Keratinocyte (primary cell): ENCODE data around the gene TBC1D8B. TPM values are rescaled to one million over a fixed set of nuclear protein-coding genes. Genes with fewer than 3 reads are reported as not detected.

ENCODE experiments used
- DNase-seq: peaks from one replicate; pipeline ENCODE4 v3.0.0-alpha.2; 2011; ENCODE audit warnings: low read depth, missing footprints, low spot score
- FAIRE-seq: peaks from 2 replicates; lab custom pipeline; 2011; peaks lifted over from hg19 to GRCh38; lab: Jason Lieb, UNC
- H2AFZ ChIP-seq: 2 replicates; pipeline ENCODE4 v1.6.0; 2012; ENCODE audit warnings: low read length, control low read depth, inconsistent platforms; ENCODE audit not compliant: control insufficient read depth
- H3K27ac ChIP-seq: 2 replicates; pipeline ENCODE4 v1.5.1; 2011; ENCODE audit warnings: low read length; ENCODE audit not compliant: control insufficient read depth, insufficient read depth
- H3K27me3 ChIP-seq: 3 replicates; pipeline ENCODE4 v1.6.0; 2011; ENCODE audit warnings: low read length; ENCODE audit not compliant: control insufficient read depth, insufficient read depth; ENCODE audit errors: extremely low read depth
- H3K36me3 ChIP-seq, 2 experiments: 2 replicates in 1 of 2; 3 replicates in 1 of 2; pipeline ENCODE4 v1.5.1; 2011; ENCODE audit warnings: low read length in 2 of 2, mild to moderate bottlenecking in 1 of 2; ENCODE audit not compliant: control insufficient read depth in 2 of 2, insufficient read depth in 2 of 2; ENCODE audit errors: extremely low read depth in 1 of 2
- H3K4me1 ChIP-seq: 3 replicates; pipeline ENCODE4 v1.5.1; 2011; ENCODE audit warnings: low read length; ENCODE audit not compliant: control insufficient read depth, insufficient read depth; ENCODE audit errors: extremely low read depth
- H3K4me2 ChIP-seq: 3 replicates; pipeline ENCODE4 v1.6.0; 2011; ENCODE audit warnings: low read depth, low read length; ENCODE audit not compliant: control insufficient read depth, insufficient read depth; ENCODE audit errors: extremely low read depth
- H3K4me3 ChIP-seq, 3 experiments: fragments of 200-600 bp in 1 of 3; sonication (generic) in 1 of 3; 2 replicates in 2 of 3; 3 replicates in 1 of 3; pipeline ENCODE4 v1.5.1; 2011 to 2016; ENCODE audit warnings: low read length in 3 of 3, mild to moderate bottlenecking in 3 of 3, control low read depth in 2 of 3, inconsistent platforms in 1 of 3, low read depth in 1 of 3, mixed read lengths in 1 of 3, mixed run types in 1 of 3, moderate library complexity in 1 of 3; ENCODE audit not compliant: control insufficient read depth in 2 of 3, insufficient read depth in 2 of 3; ENCODE audit errors: extremely low read depth in 1 of 3
- H3K79me2 ChIP-seq: 2 replicates; pipeline ENCODE4 v1.6.0; 2012; ENCODE audit warnings: low read length; ENCODE audit not compliant: control insufficient read depth, insufficient read depth
- H3K9ac ChIP-seq: 3 replicates; pipeline ENCODE4 v1.6.0; 2011; ENCODE audit warnings: low read length; ENCODE audit not compliant: control insufficient read depth, insufficient read depth; ENCODE audit errors: extremely low read depth
- H3K9me1 ChIP-seq: 3 replicates; pipeline ENCODE4 v1.6.0; 2011; ENCODE audit warnings: low read length; ENCODE audit not compliant: control insufficient read depth, insufficient read depth; ENCODE audit errors: extremely low read depth
- H3K9me3 ChIP-seq: 2 replicates; pipeline ENCODE4 v1.5.1; 2012; ENCODE audit warnings: low read depth, low read length; ENCODE audit not compliant: control insufficient read depth
- H4K20me1 ChIP-seq: 3 replicates; pipeline ENCODE4 v1.6.0; 2011; ENCODE audit warnings: low read length; ENCODE audit not compliant: control insufficient read depth, insufficient read depth; ENCODE audit errors: extremely low read depth
- EZH2 ChIP-seq: IDR thresholded peaks from one replicate; pipeline ENCODE4 v1.6.1; 2012; ENCODE audit warnings: inconsistent platforms, mild to moderate bottlenecking, low read length, moderate library complexity
- dilution Hi-C: fragments of 300-500 bp; cut with MboI; formaldehyde crosslinking; loops from one replicate; pipeline ENCODE4 v1.7.0; 2020; ENCODE audit warnings: low sequenced_read_pairs; ENCODE audit not compliant: extremely low pct_ligation_motif_present
- polyA plus RNA-seq, 5 experiments: library from polyadenylated mRNA; depleted of rRNA in 3 of 5; stranded (reverse) in 3 of 5; stranded (forward) in 1 of 5; unstranded in 1 of 5; fragments of >200 nt; gene quantifications; 1 replicate in 1 of 5; 2 replicates in 3 of 5; 3 replicates in 1 of 5; pipeline versions ENCODE4 v1.2.1 to v1.2.3, GENCODE V29; 2011 to 2012; ENCODE audit warnings: missing spikeins in 2 of 5, low read depth in 1 of 5, low replicate concordance in 1 of 5
- TF ChIP-seq, protein P1 (sequence below), 3 experiments: IDR thresholded peaks in 1 of 3; conservative IDR thresholded peaks in 1 of 3; optimal IDR thresholded peaks in 1 of 3; 2 replicates in 2 of 3; 3 replicates in 1 of 3; pipeline versions ENCODE3 to v1.5.1; 2011; ENCODE audit warnings: low read length in 3 of 3, mild to moderate bottlenecking in 3 of 3, moderate library complexity in 2 of 3, control low read depth in 1 of 3, inconsistent platforms in 1 of 3; ENCODE audit not compliant: insufficient read depth in 2 of 3; ENCODE audit errors: extremely low read depth in 1 of 3

Gene TBC1D8B
- polyA plus RNA-seq, 1 donor (not counting 4 experiments of a cell fraction or from before 2014, with no cell fraction given), result 5.4 TPM

- peaks cover 13% of the 10 kb centered on the region for H3K4me1 ChIP-seq
- dilution Hi-C loops, result no loop called here
- no peak overlapping the region for H3K4me2 ChIP-seq
- H4K20me1 ChIP-seq, result no peaks in the 10 kb centered on the region
- no peaks in the 10 kb centered on the region for H3K9me1 ChIP-seq
- no peaks in the 10 kb centered on the region for H3K27me3 ChIP-seq
- FAIRE-seq, result peak; percentile 5
- H3K79me2 ChIP-seq, result no peaks in the 10 kb centered on the region
- no peak overlapping the region for H3K27ac ChIP-seq
- no peak overlapping the region for H3K4me3 ChIP-seq
- no peak for DNase-seq
- H2AFZ ChIP-seq, result peak overlapping the region; percentile 3
- no peaks in the 10 kb centered on the region for H3K36me3 ChIP-seq
- H3K9me3 ChIP-seq, result no peaks in the 10 kb centered on the region
- TF ChIP-seq, protein P1, sequence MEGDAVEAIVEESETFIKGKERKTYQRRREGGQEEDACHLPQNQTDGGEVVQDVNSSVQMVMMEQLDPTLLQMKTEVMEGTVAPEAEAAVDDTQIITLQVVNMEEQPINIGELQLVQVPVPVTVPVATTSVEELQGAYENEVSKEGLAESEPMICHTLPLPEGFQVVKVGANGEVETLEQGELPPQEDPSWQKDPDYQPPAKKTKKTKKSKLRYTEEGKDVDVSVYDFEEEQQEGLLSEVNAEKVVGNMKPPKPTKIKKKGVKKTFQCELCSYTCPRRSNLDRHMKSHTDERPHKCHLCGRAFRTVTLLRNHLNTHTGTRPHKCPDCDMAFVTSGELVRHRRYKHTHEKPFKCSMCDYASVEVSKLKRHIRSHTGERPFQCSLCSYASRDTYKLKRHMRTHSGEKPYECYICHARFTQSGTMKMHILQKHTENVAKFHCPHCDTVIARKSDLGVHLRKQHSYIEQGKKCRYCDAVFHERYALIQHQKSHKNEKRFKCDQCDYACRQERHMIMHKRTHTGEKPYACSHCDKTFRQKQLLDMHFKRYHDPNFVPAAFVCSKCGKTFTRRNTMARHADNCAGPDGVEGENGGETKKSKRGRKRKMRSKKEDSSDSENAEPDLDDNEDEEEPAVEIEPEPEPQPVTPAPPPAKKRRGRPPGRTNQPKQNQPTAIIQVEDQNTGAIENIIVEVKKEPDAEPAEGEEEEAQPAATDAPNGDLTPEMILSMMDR (optimal IDR thresholded peaks at IDR 0.05 in 1 of 3, IDR thresholded peaks at IDR 0.05 in 1 of 3, conservative IDR thresholded peaks at IDR 0.05 in 1 of 3; ENCODE audit: extremely low read depth in 1 of 3, insufficient read depth in 2 of 3, low read length in 3 of 3), result no peak
- no peak for TF ChIP-seq EZH2
- H3K9ac ChIP-seq, result no peak overlapping the region
These were observed 94.8 kb downstream of the TBC1D8B start for GRCh38 chrX:106897259-106897658.

DNA sequence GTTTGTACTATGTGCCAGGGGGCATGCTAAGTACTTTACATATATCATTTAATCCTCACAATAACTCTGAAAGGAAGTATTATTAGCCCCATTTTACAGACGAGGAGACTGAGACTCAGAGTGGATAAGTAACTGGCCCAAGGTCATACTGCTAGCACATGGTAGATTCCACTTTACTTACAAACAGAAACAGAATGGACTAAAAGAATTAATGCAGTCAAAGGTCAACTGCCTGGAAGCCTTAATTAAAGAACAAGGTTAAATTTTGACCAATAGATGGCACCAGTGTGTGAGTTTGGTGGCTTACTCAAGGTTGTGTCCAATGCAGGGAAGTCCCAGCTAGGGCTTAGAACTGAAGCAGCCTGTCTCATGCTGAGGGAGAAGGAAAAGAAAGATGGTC is 96.0 kb downstream of the TBC1D8B start:
- FAIRE-seq, result peak; percentile 78

More for the DNA sequence above, 96.0 kb downstream of the TBC1D8B start:
- no peaks in the 10 kb centered on the region for H4K20me1 ChIP-seq
- no peaks in the 10 kb centered on the region for H3K9me1 ChIP-seq
- H3K4me3 ChIP-seq, result no peak overlapping the region
- peaks cover 13% of the 10 kb centered on the region for H3K4me1 ChIP-seq
- dilution Hi-C loops, result no loop called here
- H3K27ac ChIP-seq, result no peak overlapping the region
- no peak overlapping the region for H2AFZ ChIP-seq
- no peaks in the 10 kb centered on the region for H3K36me3 ChIP-seq
- peaks cover 7% of the 10 kb centered on the region for H3K27me3 ChIP-seq
- H3K79me2 ChIP-seq, result no peaks in the 10 kb centered on the region
- no peak for TF ChIP-seq EZH2
- TF ChIP-seq, protein P1 (optimal IDR thresholded peaks at IDR 0.05 in 1 of 3, IDR thresholded peaks at IDR 0.05 in 1 of 3, conservative IDR thresholded peaks at IDR 0.05 in 1 of 3; ENCODE audit: extremely low read depth in 1 of 3, insufficient read depth in 2 of 3, low read length in 3 of 3), result peak; percentile 47 to 55 (median 47)
- H3K9ac ChIP-seq, result no peak overlapping the region
- no peaks in the 10 kb centered on the region for H3K9me3 ChIP-seq
- H3K4me2 ChIP-seq, result no peak overlapping the region
- DNase-seq, result no peak
